ENCODE measurements around the gene ANKRD13C.

ANKRD13C gene

DNA sequence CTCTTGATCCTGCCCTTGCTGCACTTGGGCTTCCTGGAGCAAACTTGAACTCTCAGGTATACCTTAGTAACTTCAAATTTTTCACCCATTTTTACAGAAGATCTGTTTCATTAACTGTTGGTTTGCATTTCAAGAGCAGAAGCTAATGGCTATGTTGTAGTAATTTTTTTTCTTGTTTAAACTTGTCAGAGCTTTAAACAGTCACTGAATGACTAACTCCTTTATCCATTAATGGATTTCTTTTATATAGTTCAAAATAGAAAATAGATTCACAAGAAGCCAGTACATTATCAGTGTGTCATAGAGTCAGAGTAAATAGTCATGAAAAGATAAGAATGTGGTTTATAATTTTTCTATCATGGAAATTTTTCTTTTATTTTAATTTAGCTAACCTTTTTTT lies 119.8 kb downstream of the ANKRD13C start:
- no peak for DNase-seq (ENCODE audit: low read depth)
- TF ChIP-seq, protein P1, sequence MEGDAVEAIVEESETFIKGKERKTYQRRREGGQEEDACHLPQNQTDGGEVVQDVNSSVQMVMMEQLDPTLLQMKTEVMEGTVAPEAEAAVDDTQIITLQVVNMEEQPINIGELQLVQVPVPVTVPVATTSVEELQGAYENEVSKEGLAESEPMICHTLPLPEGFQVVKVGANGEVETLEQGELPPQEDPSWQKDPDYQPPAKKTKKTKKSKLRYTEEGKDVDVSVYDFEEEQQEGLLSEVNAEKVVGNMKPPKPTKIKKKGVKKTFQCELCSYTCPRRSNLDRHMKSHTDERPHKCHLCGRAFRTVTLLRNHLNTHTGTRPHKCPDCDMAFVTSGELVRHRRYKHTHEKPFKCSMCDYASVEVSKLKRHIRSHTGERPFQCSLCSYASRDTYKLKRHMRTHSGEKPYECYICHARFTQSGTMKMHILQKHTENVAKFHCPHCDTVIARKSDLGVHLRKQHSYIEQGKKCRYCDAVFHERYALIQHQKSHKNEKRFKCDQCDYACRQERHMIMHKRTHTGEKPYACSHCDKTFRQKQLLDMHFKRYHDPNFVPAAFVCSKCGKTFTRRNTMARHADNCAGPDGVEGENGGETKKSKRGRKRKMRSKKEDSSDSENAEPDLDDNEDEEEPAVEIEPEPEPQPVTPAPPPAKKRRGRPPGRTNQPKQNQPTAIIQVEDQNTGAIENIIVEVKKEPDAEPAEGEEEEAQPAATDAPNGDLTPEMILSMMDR (IDR thresholded peaks at IDR 0.05; ENCODE audit: insufficient read depth, low read depth, low read length, missing control alignments): no peak

DNA sequence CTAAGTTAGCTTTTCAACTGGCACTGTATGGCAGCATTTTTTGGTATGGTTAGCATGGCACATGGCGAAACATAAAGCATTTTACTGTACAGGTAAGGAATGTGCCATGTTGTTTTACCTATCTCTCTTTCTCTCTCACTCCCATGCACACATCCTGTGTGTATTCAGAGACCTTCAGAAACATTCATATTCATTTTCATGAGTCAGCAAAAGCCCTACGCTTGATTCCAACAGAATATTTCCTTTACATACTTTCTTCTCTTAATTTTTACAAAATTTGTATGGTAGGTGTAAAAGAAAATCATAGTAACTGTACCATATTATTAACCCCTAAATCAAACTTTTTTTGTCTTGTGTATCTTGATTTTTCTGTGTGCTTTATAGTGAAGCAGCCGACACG lies 123.0 kb downstream of the ANKRD13C start:
- DNase-seq (ENCODE audit: low read depth): no peak
- TF ChIP-seq, protein P1 (IDR thresholded peaks at IDR 0.05; ENCODE audit: insufficient read depth, low read depth, low read length, missing control alignments): no peak
- no peak overlapping the region for H3K4me3 ChIP-seq (ENCODE audit: low read depth, low read length)

More for the DNA sequence above, 119.8 kb downstream of the ANKRD13C start:
- no peak overlapping the region for H3K4me3 ChIP-seq (ENCODE audit: low read depth, low read length)

DNA sequence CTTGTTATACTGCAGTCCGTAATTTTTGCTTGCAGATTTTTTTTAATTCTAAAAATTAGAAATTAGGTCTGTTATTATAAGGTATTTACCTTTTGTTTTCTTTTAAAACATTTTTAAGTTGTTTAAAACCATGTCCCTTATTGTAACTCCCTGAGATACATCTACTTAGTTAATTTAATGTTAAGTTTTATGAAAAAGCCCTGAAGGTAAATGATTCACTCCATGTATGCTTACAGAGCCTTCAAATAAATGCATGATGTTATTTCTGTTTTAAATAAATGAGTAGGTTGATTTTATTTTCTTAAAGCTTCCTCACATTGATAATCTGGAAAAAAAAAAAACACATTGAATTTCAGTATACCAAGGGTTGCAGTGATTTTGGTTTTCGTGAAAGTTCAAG lies 125.9 kb downstream of the ANKRD13C start:
- TF ChIP-seq, protein P1 (IDR thresholded peaks at IDR 0.05; ENCODE audit: insufficient read depth, low read depth, low read length, missing control alignments): no peak
- DNase-seq (ENCODE audit: low read depth): no peak
- no peak overlapping the region for H3K4me3 ChIP-seq (ENCODE audit: low read depth, low read length)

DNA sequence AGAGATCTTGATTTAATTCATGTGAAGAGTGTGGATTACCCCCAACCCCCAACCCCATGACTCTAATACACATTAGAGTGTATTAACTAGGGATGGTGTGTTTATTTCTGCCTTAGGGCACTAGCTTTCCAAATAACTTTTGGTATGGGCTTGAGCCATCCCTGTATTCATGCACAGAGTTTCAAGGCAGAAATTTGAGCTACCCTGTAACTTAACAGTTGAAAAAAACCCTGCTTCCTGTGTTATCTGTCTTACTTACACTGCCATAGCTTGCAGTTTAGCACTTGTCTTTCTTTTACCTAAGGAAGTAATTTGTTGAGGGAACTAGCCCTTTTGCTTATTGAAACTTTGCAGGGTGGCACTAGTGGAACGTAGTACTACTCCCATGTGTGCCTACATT lies 127.1 kb downstream of the ANKRD13C start:
- no peak for DNase-seq (ENCODE audit: low read depth)
- no peak overlapping the region for H3K4me3 ChIP-seq (ENCODE audit: low read depth, low read length)
- TF ChIP-seq, protein P1 (IDR thresholded peaks at IDR 0.05; ENCODE audit: insufficient read depth, low read depth, low read length, missing control alignments): no peak

DNA sequence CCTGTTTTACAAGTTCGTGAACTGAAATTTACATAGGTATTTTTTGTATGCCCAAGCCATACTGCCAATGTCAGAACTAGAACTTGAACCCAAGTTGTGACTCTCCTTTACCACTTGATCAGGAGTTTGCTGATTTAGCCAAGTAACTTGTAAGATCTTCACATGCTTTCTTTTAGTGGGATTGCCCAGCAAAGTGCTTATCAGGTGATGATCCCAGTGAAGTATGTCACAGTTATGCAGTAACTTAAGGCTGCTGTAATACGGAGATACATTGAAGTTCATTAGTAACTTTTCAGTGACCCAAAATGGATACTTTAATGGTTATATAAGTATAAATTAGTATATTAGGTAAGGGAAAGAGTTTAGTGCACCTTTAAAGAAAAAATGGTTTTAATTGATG lies 129.6 kb downstream of the ANKRD13C start:
- TF ChIP-seq, protein P1 (IDR thresholded peaks at IDR 0.05; ENCODE audit: insufficient read depth, low read depth, low read length, missing control alignments): no peak
- H3K4me3 ChIP-seq (ENCODE audit: low read depth, low read length): no peak overlapping the region
- no peak for DNase-seq (ENCODE audit: low read depth)

DNA sequence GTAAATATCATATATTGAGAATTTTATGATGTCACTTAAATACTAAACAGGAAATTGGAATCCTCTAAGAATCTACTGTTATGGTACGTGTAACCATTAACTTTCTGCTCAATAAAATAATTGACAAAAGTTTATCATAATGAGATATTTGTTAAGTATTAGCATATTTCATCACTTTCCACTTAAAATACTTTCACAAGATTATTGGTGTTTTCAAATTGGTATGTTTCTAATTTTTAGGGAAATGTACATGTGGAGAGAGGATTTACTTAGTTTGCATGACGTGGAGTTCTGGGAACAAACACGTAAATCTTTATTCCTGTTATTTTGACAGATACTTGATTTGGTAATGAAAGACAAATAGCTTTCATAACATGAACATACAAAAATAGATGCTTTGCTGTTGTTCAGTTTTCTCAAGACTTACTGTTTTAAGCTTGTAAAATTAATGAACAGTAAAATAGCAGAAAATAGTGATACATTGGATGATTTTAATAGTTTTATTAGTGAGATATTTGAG lies 131.7 kb downstream of the ANKRD13C start:
- peak overlapping the region; percentile 94 for H3K4me3 ChIP-seq (ENCODE audit: low read depth, low read length)
- TF ChIP-seq, protein P1 (IDR thresholded peaks at IDR 0.05; ENCODE audit: insufficient read depth, low read depth, low read length, missing control alignments): no peak
- DNase-seq (ENCODE audit: low read depth): no peak

Measured in GM12865 (cell line).